ENCODE results near the gene RIC8B. TPM values are rescaled to one million over a fixed set of nuclear protein-coding genes. Genes with fewer than 3 reads are reported as not detected.

Gene RIC8B
- total and polyA plus RNA-seq, 7 experiments from 2014 or later = 8.0 to 21.1 (median 13.4) TPM

DNA sequence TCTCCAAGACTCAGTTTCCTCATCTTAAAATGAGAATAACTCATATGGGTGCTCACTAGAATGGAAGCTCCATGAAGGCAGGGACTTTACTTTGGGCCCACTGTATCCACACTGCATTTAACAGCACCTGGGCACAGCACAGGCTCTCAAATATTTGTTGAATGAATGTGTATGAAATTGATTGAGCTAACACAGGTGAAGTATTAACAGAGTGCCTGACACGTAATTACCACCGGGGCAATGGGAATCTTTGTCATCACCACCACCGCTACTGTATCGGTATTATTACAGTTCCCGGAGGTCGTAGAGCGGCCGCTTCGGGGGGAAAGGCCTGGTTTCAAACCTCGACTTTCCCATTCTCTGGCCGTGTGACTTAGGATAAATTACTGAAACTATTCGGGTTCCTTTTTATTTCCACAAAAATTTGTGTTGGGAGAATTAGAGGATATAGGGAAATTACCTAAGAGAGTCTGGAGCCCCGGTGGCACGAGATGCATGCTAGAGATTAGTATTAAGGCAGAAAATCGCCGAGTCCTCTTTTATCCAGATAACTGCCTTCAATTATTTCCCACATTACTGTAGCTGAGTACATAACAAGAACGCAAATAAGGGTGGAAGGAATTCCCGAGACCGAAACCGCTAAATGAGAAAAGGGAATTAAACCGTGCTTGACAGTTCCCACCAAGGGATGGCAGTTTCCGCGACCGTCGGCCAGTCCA lies 1.0 kb upstream of the RIC8B start:
- H3K36me3 ChIP-seq (ENCODE audit: control insufficient read depth in 2 of 3, insufficient read depth in 3 of 3, low read length in 3 of 3) = peaks cover 0 to 7% (median 0%) of the 10 kb centered on the region in 3 experiments
- peak overlapping the region; percentile 94 to 99 (median 97) for H3K27ac Mint-ChIP-seq
- H3K27ac ChIP-seq (ENCODE audit: low read depth, low read length) = peak overlapping the region; percentile 88
- ChIA-PET CTCF (interaction anchor here (1.2 to 1.9 kb wide), 2 partner anchors 10 to 68 kb away, joined by 3 to 4 read pairs; no protein-coding TSS in a partner anchor), POLR2A (interaction anchor here (0.5 to 1.7 kb wide), 4 partner anchors 11 to 25 kb away, joined by 3 to 6 read pairs (median 4); no protein-coding TSS in a partner anchor)
- no peaks in the 10 kb centered on the region for H3K9me3 ChIP-seq (ENCODE audit: control insufficient read depth in 2 of 3, low read length in 3 of 3)
- peak overlapping the region; percentile 92 to 100 (median 97) for H3K4me3 Mint-ChIP-seq
- intact Hi-C loops (cut with micrococcal nuclease) = loop anchor here (1.0 to 10.0 kb wide), 16 partner anchors 13 to 1669 kb away; partner anchors contain the start of genes CRY1 (in 2 of the 2), POLR3B (in 2 of the 2), PRDM4 (in 2 of the 2) and TCP11L2 (in 2 of the 2)
- peaks cover 22 to 52% (median 39%) of the 10 kb centered on the region in 7 donors for H3K4me1 Mint-ChIP-seq
- H3K27me3 Mint-ChIP-seq = peaks cover 0 to 14% (median 0%) of the 10 kb centered on the region in 5 donors
- no peaks in the 10 kb centered on the region for H3K27me3 ChIP-seq (ENCODE audit: control insufficient read depth in 2 of 2, insufficient read depth in 2 of 2, low read length in 2 of 2)
- peaks cover 0 to 4% (median 0%) of the 10 kb centered on the region in 5 donors for H3K36me3 Mint-ChIP-seq
- ATAC-seq (no peak), DNase-seq (no peak)
- no peaks in the 10 kb centered on the region for H3K9me3 Mint-ChIP-seq
- H3K4me1 ChIP-seq (ENCODE audit: control insufficient read depth in 2 of 2, insufficient read depth in 2 of 2, low read length in 2 of 2) = peaks cover 0 to 19% of the 10 kb centered on the region in 2 donors
- H3K4me3 ChIP-seq (ENCODE audit: low read length) = peak overlapping the region; percentile 84

DNA sequence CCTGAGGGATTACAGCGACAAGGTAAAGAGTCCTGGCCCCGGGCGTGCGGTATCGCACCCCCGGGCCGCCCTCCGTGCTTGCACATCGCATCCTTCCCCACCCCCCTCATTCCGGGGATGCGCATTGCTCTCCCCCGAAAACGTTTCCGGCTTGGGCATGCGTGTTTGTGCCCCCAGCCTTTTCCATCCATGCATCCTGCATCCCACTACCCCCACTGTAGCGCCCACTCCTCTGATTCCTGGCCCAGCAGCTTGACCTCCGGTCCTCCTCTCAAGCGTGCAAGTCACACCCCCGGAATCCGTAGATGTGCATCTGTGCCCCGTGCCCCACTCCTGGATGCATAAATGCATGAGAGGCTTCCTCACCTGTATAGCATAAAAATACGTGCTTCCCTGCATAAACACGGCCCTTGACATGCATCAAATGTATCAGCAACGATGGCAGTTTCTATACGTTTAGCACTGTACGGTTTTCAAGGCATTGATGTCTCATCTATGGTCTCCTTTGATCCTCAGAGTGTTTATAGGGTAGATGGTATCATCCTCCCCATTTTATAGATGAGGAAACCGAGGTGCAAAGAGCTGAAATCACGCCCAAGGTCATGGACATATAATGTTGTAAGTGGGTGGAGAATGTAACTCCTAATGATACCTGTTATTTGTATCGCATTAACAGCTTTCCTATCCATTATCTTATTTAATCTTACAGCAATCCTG lies 484 bp downstream of the RIC8B start:
- DNase-seq (peak in 5 of 9 donors; percentile 13 to 32 (median 21)), ATAC-seq (no peak)
- intact Hi-C loops (cut with micrococcal nuclease) = loop anchor here (1.0 to 10.0 kb wide), 16 partner anchors 14 to 1670 kb away; partner anchors contain the start of genes CRY1 (in 2 of the 2), POLR3B (in 2 of the 2), PRDM4 (in 2 of the 2) and TCP11L2 (in 2 of the 2)
- CTCF ChIA-PET = interaction anchor here (0.6 to 0.8 kb wide), 2 partner anchors 169 to 283 kb away, joined by 3 read pairs; no protein-coding TSS in a partner anchor
- peak overlapping the region; percentile 84 for H3K4me3 ChIP-seq (ENCODE audit: low read length)
- H3K4me1 ChIP-seq (ENCODE audit: control insufficient read depth in 2 of 2, insufficient read depth in 2 of 2, low read length in 2 of 2) = peaks cover 0 to 19% of the 10 kb centered on the region in 2 donors
- peaks cover 0 to 7% (median 0%) of the 10 kb centered on the region in 3 experiments for H3K36me3 ChIP-seq (ENCODE audit: control insufficient read depth in 2 of 3, insufficient read depth in 3 of 3, low read length in 3 of 3)
- peaks cover 0 to 4% (median 0%) of the 10 kb centered on the region in 5 donors for H3K36me3 Mint-ChIP-seq
- H3K4me1 Mint-ChIP-seq = peaks cover 22 to 46% (median 43%) of the 10 kb centered on the region in 7 donors
- H3K27ac ChIP-seq (ENCODE audit: low read depth, low read length) = peak overlapping the region; percentile 88
- no peaks in the 10 kb centered on the region for H3K27me3 ChIP-seq (ENCODE audit: control insufficient read depth in 2 of 2, insufficient read depth in 2 of 2, low read length in 2 of 2)
- POLR2A ChIA-PET = interaction anchor here (0.5 to 1.6 kb wide), 4 partner anchors 9 to 1859 kb away, joined by 4 read pairs; partner anchors contain the start of gene SELPLG
- H3K9me3 ChIP-seq (ENCODE audit: control insufficient read depth in 2 of 3, low read length in 3 of 3) = no peaks in the 10 kb centered on the region
- peak overlapping the region; percentile 92 to 100 (median 97) for H3K4me3 Mint-ChIP-seq
- H3K9me3 Mint-ChIP-seq = no peaks in the 10 kb centered on the region
- H3K27ac Mint-ChIP-seq = peak overlapping the region; percentile 94 to 99 (median 97)
- H3K27me3 Mint-ChIP-seq = no peaks in the 10 kb centered on the region

DNA sequence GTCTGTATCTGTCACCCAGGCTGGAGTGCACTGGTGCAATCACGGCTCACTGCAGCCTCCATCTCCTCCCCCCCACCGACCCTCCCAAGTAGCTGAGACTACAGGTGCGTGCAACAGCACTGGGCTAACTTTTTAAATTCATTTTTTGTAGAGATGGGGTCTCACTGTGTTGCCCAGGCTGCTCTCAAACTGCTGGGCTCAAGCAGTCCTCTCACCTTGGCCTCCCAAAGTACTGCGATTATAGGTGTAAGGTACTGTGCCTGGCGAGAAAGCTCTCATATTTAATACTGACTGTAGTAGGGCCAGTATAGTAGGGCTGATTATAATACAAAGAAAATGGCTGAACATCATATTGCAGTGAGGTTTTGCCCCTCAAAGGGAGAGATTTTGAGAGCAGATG lies 2.4 kb downstream of the RIC8B start:
- Mint-ChIP-seq H3K36me3 (peaks cover 0 to 5% (median 0%) of the 10 kb centered on the region in 5 donors), H3K4me1 (peaks cover 22 to 58% (median 45%) of the 10 kb centered on the region in 7 donors), H3K27ac (peak overlapping the region in 1 of 9 donors; percentile 32), H3K9me3 (no peaks in the 10 kb centered on the region), H3K27me3 (no peaks in the 10 kb centered on the region), H3K4me3 (peak overlapping the region in 2 of 10 donors; percentile 14 to 20)
- intact Hi-C loops (cut with micrococcal nuclease) = loop anchor here (10.0 kb wide), 2 partner anchors 988 to 1672 kb away; partner anchors contain the start of genes PRDM4 (in 1 of the 2) and WASHC4 (in 1 of the 2)
- DNase-seq (no peak), ATAC-seq (no peak)
- no peak overlapping the region for H3K27ac ChIP-seq (ENCODE audit: low read depth, low read length)
- no peak overlapping the region for H3K4me3 ChIP-seq (ENCODE audit: low read length)
- POLR2A ChIA-PET = interaction anchor here (0.7 to 1.3 kb wide), 2 partner anchors 346 to 420 kb away, joined by 3 read pairs; partner anchors contain the start of gene POLR3B
- H3K4me1 ChIP-seq (ENCODE audit: control insufficient read depth in 2 of 2, insufficient read depth in 2 of 2, low read length in 2 of 2) = peaks cover 0 to 19% of the 10 kb centered on the region in 2 donors
- CTCF ChIA-PET = interaction anchor here (0.6 kb wide), 1 partner anchor 183 kb away, joined by 4 read pairs; no protein-coding TSS in a partner anchor
- H3K27me3 ChIP-seq (ENCODE audit: control insufficient read depth in 2 of 2, insufficient read depth in 2 of 2, low read length in 2 of 2) = no peaks in the 10 kb centered on the region
- H3K9me3 ChIP-seq (ENCODE audit: control insufficient read depth in 2 of 3, low read length in 3 of 3) = no peaks in the 10 kb centered on the region
- H3K36me3 ChIP-seq (ENCODE audit: control insufficient read depth in 2 of 3, insufficient read depth in 3 of 3, low read length in 3 of 3) = peaks cover 0 to 7% (median 0%) of the 10 kb centered on the region in 3 experiments

DNA sequence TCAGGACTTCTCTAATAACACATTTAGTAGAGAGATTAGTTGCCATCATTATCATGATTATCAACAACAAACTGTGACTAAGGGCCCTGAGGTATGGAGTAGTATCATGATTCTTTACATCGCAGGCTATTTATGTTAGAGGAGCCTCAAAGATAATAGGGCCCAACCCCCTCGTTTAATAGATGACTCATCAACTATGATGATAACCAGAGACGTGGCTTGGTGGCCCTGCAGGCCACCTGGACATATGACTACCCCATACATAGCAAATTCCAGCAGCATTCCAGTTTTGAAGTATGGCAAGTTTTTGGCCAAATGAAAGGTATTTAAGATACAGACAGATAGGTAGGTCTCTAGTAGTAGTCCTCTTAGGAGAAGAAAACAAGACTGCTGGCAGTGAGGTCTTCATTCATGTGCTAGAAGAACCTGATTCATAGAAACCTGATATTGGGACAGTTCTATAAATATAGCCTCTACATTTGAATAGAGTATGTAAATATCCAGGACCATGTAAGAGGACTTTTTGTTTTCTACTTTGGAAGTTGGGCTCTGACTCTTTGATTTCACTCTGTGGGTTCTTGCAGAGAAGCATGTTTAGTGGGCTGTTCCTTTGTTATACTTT lies 5.6 kb downstream of the RIC8B start:
- POLR2A ChIA-PET = interaction anchor here (1.6 kb wide), 1 partner anchor 32 kb away, joined by 4 read pairs; no protein-coding TSS in a partner anchor
- Mint-ChIP-seq H3K36me3 (peaks cover 2 to 21% (median 13%) of the 10 kb centered on the region in 5 donors), H3K4me3 (no peak overlapping the region), H3K9me3 (no peaks in the 10 kb centered on the region), H3K27ac (no peak overlapping the region), H3K4me1 (peaks cover 29 to 60% (median 45%) of the 10 kb centered on the region in 7 donors), H3K27me3 (no peaks in the 10 kb centered on the region)
- CTCF ChIA-PET = no interaction called here
- no peak for ATAC-seq
- H3K36me3 ChIP-seq (ENCODE audit: control insufficient read depth in 2 of 3, insufficient read depth in 3 of 3, low read length in 3 of 3) = no peaks in the 10 kb centered on the region
- H3K27me3 ChIP-seq (ENCODE audit: control insufficient read depth in 2 of 2, insufficient read depth in 2 of 2, low read length in 2 of 2) = no peaks in the 10 kb centered on the region
- intact Hi-C loops (cut with micrococcal nuclease) = no loop called here
- no peak overlapping the region for H3K27ac ChIP-seq (ENCODE audit: low read depth, low read length)
- DNase-seq = no peak
- H3K4me3 ChIP-seq (ENCODE audit: low read length) = no peak overlapping the region
- H3K9me3 ChIP-seq (ENCODE audit: control insufficient read depth in 2 of 3, low read length in 3 of 3) = no peaks in the 10 kb centered on the region
- H3K4me1 ChIP-seq (ENCODE audit: control insufficient read depth in 2 of 2, insufficient read depth in 2 of 2, low read length in 2 of 2) = peaks cover 0 to 12% of the 10 kb centered on the region in 2 donors

DNA sequence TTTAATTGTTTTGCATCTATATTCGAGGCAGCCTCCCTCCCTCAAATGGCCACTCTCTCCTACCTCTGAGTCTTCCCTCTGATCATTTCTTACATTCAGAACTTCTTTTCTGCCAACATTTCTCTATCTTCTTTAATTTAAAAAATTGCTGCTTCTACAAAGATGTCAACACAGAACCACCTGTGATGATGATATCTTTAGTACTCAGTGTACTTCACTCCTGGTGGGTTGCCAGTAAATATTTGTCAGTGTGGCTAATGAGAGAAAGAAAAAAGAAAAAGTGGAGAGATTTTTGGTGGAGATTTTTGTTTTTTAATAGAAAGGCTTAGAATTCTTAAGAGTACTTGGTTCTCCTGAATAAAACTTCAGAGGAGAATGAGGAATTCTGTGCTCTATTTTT lies 8.1 kb downstream of the RIC8B start:
- no peaks in the 10 kb centered on the region for H3K27me3 ChIP-seq (ENCODE audit: control insufficient read depth in 2 of 2, insufficient read depth in 2 of 2, low read length in 2 of 2)
- H3K4me3 ChIP-seq (ENCODE audit: low read length) = no peak overlapping the region
- ATAC-seq = no peak
- Mint-ChIP-seq H3K27me3 (no peaks in the 10 kb centered on the region), H3K4me3 (no peak overlapping the region), H3K9me3 (no peaks in the 10 kb centered on the region), H3K4me1 (peaks cover 10 to 37% (median 22%) of the 10 kb centered on the region in 7 donors), H3K36me3 (peaks cover 9 to 38% (median 23%) of the 10 kb centered on the region in 5 donors), H3K27ac (no peak overlapping the region)
- CTCF ChIA-PET = no interaction called here
- no peak overlapping the region for H3K27ac ChIP-seq (ENCODE audit: low read depth, low read length)
- no peaks in the 10 kb centered on the region for H3K36me3 ChIP-seq (ENCODE audit: control insufficient read depth in 2 of 3, insufficient read depth in 3 of 3, low read length in 3 of 3)
- POLR2A ChIA-PET = interaction anchor here (0.6 kb wide), 1 partner anchor 17 kb away, joined by 3 read pairs; no protein-coding TSS in a partner anchor
- no peak for DNase-seq
- no peaks in the 10 kb centered on the region for H3K9me3 ChIP-seq (ENCODE audit: control insufficient read depth in 2 of 3, low read length in 3 of 3)
- intact Hi-C loops (cut with micrococcal nuclease) = no loop called here
- H3K4me1 ChIP-seq (ENCODE audit: control insufficient read depth in 2 of 2, insufficient read depth in 2 of 2, low read length in 2 of 2) = no peaks in the 10 kb centered on the region

DNA sequence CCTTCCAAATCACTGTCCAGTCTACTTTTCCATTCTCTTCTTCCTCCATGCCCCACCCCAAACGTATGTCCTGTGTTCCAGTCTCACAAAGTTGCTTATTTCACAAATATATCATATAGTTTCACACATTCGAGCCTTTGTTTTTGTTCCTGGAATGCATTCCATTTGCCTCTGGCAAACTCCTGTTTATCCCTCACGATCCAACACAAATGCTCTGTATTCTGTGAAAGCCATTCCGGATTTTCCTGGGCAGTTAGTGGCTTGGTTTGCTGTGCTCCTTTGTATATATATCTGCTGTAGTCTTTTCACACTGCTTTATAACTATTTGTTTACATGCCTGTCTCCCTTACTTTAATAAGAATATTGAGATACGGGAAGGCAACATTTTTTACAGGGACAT lies 9.0 kb downstream of the RIC8B start:
- H3K4me1 ChIP-seq (ENCODE audit: control insufficient read depth in 2 of 2, insufficient read depth in 2 of 2, low read length in 2 of 2) = no peaks in the 10 kb centered on the region
- peaks cover 10 to 45% (median 31%) of the 10 kb centered on the region in 5 donors for H3K36me3 Mint-ChIP-seq
- no peaks in the 10 kb centered on the region for H3K27me3 ChIP-seq (ENCODE audit: control insufficient read depth in 2 of 2, insufficient read depth in 2 of 2, low read length in 2 of 2)
- ChIA-PET POLR2A (interaction anchor here (0.6 kb wide), 1 partner anchor 18 kb away, joined by 3 read pairs; no protein-coding TSS in a partner anchor), CTCF (no interaction called here)
- peaks cover 0 to 2% (median 0%) of the 10 kb centered on the region in 11 donors for H3K9me3 Mint-ChIP-seq
- H3K27ac ChIP-seq (ENCODE audit: low read depth, low read length) = no peak overlapping the region
- H3K36me3 ChIP-seq (ENCODE audit: control insufficient read depth in 2 of 3, insufficient read depth in 3 of 3, low read length in 3 of 3) = no peaks in the 10 kb centered on the region
- H3K4me1 Mint-ChIP-seq = peaks cover 5 to 30% (median 19%) of the 10 kb centered on the region in 7 donors
- H3K9me3 ChIP-seq (ENCODE audit: control insufficient read depth in 2 of 3, low read length in 3 of 3) = no peaks in the 10 kb centered on the region
- DNase-seq = no peak
- ATAC-seq = no peak
- H3K4me3 ChIP-seq (ENCODE audit: low read length) = no peak overlapping the region
- no peak overlapping the region for H3K4me3 Mint-ChIP-seq
- intact Hi-C loops (cut with micrococcal nuclease) = no loop called here
- H3K27me3 Mint-ChIP-seq = no peaks in the 10 kb centered on the region
- H3K27ac Mint-ChIP-seq = no peak overlapping the region

Data from naive thymus-derived CD4-positive, alpha-beta T cell (primary cell).